Glomerular endothelial cell (primary cell): Measurements from ENCODE around the gene XPO6. TPM values are rescaled to one million over a fixed set of nuclear protein-coding genes. Genes with fewer than 3 reads are reported as not detected.

Experiments used
- DNase-seq: peaks from one replicate; pipeline ENCODE4 v3.0.0-alpha.2; 2011; ENCODE audit warnings: low read depth, low spot score; ENCODE audit errors: extremely low read depth
- total RNA-seq: library from RNA; depleted of rRNA; stranded (reverse); fragments of >200 nt; gene quantifications from 2 replicates; pipeline ENCODE4 v1.2.3, GENCODE V29; 2015

The XPO6 gene
- total RNA-seq, 1 donor from 2014 or later: 70.2 TPM

DNA sequence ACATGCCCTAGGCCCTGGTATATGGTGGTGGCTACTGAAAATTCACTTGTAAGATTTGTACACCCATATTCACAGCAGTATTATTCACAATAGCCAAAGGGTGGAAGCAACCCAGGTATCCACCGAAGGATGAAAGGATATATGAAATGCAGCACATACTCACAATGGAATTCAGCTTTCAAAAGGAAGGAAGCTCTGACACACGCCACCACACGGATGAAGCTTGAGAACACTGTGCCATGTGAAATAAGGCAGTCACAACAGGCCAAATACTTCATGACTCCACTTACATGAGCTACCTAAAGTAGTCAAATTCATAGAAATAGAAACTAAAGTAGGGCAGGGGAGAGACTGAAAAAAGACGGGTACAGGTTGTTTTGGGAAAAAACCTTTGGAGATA is 2.9 kb downstream of the XPO6 start:
- DNase-seq: no peak

DNA sequence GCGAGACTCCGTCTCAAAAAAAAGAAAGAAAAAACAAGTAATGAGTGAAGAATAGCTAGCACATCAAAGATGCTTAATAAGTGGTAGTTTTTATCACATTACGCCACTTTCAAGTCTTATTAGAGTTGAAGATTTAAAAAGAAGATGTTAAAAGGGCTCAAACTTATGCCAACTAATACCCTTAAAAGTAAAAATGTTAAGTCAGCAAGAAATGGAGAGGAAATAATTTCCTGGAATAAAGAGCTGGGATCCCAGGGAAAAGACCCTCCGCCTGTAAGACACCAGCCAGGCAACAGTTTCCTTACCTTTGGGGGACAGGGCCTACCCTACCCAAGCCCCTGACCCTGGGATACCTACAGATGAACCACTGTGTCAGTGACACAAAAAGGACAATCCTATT is 3.6 kb downstream of the XPO6 start:
- no peak for DNase-seq

DNA sequence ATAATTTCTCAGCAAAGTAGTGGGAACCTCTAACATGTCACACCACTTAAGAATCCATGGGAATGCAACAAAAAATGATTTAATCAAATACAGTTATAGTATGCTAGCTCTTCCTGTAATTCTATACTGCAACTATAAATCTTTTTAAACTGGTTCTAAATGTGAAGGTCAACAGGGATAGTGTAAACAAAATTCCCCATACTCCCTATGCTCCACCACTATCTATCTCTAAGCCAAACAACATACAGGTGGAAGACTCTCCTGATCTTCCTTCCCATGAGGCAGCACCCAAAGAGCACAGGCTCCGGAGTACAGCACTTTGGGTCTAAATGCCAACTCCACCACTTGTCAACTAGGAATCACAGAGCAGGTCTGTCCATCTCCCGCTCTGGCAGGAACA is 4.4 kb downstream of the XPO6 start:
- no peak for DNase-seq

DNA sequence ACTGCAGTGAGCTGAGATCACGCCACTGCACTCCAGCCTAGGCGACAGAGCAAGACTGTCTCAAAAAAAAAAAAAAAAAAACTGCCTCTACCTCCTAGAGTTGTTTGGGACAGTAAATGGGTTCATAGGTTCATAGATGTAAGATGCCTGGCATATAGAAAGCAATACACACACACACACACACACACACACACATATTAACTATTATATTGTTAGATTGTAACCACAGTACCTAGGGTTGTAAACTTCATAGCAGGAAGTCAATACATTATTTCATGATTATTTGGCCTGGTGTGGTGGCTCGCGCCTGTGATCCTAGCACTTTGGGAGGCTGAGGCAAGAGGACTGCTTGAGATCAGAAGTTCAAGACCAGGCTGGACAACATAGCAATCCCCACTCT is 5.8 kb downstream of the XPO6 start:
- DNase-seq: no peak

DNA sequence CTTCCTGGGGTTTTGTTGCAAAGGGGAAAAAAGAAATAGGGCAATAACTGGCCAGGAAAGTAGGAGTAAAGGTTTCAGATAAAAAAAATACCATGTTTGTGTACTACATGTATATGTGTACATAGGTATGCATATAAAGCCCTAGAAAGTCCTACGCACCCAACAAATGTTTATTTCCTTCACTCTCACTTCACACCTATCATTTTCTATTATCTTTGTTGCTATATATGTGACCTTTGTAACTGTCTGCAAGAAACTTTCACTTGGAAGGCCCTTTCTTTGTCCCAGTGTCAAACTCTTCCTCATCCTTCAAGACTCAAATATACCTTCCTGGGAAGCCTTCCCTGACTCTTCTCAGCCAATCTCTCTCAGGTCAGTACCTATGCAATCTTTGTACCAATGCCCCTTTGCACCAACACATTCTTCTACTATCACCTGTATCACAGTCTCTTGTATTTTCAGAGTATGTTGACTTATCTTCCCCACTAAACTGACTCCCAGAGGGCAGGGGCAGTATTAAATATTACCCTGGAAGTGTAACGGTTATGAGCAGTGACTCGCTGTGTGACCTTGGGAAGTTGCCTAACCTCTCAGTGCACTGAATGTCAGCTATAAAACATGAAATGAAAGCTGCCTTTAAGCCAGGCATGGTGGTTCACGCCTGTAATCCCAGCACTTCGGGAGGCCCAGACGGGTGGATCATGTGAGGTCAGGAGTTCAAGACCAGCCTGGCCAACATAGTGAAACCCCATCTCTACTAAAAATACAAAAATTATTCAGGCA is 6.5 kb downstream of the XPO6 start:
- no peak for DNase-seq

DNA sequence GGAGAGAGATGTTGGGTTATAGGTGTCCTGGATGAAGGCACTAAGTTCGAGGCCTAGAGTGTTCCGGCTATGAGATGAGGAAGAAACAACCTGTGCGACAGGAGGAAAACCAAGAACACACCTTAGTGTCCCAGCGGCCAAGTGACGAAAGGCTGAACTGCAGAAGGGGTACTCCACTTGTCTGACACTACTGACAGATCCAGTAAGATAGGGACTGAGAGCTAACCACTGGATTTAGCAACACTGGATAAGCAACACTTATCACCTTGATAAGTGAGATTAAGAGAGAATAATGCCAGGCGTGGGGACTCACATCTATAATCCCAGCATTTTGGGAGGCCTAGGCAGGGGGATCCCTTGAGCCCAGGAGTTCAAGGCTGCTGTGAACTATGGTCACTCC is 7.1 kb downstream of the XPO6 start:
- DNase-seq: no peak

DNA sequence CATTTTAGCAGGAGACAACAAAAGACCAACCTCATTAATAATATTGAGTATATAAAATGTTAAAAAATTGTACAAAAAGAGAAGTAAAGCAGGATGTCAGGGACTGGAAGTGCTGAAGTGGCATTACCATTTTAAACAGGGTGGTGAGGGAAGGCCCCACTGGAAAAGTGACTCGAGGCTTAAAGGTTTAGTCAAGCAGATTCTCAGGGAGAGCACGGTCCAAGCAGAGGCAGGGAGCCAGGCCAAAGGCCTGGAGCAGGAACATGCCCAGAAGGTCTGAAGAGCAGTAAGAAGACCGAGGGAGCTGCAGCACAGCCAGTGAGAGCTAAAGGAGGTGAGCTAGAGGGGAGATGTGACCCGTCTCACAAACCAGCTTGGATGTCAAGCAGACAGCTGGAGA is 7.6 kb downstream of the XPO6 start:
- DNase-seq: no peak

DNA sequence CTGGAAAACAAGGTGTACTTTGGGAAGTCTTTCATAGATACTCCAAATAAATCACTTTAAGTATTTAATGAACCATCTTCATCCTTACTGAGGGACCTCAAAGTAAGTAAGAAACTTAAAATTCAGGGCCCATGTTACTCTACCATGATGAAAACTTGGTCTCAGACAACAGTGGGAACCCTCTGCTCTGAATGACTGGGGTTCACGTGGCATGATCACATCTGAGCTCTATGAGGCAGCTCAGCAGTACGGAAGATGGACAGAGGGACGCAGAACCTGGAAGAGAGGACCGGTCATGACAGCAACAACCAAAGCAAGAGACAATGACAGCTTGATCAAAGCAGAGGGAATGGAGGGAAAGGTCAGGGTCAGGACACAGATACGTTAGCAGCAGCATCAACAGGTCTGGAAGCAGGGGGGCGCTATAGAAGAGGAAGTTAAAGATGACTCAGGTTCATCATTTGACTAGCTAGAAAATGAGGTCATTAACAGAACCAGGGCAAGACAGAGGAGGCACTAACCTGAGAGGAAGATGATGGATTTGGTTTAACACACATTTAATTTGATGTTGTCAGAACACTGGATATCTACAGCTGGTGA is 9.5 kb downstream of the XPO6 start:
- no peak for DNase-seq

DNA sequence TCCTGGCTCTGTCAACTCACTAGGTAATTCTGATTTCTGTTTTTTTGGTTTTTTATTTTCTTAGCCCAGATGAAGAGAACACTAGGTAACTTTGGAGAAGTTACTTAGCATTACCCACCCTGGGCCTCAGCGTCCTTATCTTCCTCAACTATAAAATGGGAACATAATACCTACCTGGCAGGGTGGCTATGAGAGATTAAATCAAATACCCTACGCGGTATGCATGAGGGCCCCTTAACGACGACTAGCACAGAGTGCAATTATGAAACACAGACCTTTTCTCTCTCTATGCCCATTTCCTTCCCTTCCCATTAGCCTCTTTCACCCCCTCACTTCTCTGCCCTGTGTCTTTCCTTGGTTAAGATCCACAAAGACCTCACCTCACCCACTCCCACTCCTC is 11.1 kb downstream of the XPO6 start:
- DNase-seq: no peak

DNA sequence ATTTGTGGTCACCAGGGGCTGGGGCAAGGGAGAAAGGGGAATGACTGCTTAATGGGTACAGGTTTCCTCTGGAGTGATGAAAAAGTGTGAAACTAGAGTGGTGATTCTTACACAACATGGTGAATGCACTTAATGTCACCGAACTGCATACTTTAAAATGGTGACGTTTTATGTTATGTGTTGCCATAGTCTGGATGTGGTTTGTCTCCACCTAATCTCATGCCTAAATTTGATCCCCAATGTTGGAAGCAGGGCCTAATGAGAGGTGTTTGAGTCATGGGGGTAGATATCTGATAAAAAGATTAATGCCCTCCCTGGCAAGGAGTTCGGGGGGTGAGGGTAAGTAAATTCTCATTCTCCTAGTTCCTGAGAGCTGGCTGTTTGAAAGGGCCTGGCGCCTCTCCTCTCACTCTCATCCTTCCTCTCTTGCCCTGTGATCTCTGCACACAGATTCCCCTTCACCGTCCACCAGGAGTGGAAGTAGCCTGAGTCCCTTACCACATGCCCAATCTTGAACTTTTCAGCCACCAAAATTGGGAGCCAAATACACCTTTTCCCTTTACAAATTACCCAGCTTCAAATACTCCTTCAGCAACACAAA is 15.3 kb downstream of the XPO6 start:
- DNase-seq: no peak

DNA sequence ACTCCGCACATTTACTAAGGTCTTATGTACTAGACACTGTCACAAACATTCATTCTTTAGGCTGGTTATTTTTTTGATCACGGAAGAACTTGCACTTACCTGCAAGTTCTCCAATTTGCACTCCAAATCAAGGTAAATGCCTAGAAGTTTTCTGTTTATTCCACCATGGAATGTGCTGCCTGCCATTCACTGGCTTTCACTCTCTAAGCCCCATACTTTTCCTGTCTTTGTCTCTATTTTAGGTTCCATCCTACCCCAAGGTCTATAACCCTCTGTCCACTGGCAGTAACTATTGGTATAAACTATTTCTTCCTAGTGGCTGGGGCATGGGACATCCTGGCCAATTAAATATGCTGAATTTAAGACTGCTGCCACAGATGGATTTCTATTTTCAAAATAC is 15.9 kb downstream of the XPO6 start:
- no peak for DNase-seq

DNA sequence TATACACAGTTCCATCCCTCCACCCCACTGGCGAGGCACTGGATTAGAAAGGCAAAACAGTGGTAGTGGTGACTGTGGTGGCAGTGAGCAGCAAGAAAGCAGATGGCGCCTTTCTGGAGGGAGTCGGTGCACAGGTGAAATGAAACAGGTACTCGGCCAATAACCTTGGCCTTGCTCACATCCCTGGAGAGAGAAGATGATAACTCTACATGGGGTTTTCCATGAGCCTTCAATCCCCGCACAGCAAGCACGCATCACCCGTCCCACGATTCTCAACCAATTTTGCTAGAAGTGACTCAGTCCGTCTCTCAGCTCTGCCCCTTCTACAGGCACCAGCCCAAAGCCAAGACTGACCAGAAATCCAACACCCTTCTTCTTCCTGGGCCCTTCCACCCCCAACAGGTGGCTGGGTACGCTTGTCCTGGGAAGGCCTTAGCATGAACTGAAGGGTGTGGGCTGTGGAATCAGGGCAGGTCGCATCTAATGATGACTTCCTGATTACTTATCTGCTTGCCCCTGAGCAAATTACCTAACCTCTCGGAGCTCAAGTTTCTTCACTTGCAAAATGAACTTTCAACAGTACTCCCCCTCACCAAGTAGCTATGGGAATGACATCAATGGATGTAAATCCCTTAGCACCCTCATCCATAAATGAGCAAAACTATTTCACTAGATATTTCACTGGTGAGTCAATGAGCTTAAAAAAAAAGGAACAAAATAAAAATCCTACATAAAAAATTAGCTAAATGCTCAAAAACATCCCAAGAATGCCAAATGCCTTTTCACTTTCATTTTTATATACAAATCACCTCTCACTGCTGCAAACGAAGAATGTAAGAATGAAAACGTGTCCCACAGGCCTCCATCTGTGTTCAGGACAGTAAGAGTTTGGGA is 18.0 kb downstream of the XPO6 start:
- DNase-seq: no peak

DNA sequence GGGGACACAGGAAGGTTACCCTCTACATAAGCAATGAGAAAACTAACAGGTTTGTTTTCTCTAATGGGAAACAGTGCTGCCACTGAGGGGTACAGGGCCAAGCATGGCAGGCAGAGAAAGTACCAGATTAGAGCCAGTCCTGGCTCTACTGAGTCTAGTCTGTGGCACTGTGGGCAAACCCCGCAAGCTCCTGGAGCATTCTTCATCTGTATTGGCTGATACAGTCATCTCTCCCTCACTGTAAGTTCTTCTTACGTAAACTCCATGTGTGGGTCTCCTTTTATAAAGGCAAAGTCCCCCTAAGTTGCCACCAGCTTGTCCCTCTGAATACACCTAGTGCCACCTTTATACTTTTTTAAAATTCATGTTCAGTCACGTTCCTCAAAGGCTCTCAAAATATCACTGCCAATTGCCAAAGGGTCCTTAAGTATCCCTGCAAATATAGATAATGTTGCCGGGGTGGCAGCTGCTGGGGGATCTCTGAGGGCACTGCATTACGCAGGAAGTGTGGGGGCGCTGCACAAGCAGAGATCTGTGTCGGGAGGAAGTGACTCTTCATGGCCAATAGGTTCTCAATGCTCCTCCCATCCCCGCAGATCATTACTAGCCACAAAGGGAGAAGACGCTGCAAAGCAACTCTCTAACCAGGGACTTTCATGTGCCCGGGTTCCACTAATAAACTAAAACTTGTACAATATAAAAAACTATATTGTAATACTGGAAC is 18.8 kb downstream of the XPO6 start:
- DNase-seq: no peak

DNA sequence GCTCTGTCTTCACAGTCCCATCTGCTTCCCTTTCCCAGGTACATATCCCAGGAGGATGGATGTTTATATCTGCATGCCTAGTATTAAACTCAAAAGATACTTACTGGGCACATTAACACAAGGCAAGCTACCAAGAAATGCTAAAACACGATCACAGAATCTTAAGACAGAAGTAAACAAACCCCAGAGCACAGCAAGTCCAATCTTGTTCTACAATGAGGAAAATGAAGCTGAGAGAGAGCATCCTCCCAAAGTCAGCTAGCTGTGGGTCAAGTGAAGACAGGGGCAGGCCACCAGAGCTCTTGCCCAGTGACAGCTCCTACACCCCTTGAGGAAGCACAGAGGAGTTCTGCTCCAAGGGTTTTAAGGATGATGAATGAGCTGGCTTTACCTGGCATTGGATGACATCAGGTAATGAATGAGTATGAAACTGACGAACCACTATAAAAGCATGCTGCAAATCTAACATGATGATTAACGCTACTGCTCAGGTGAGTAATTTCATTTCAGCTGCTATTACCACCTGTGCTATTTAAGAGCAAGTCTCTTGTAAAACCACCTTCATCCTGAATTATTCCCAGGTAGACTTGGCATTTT is 20.3 kb downstream of the XPO6 start:
- DNase-seq: no peak

DNA sequence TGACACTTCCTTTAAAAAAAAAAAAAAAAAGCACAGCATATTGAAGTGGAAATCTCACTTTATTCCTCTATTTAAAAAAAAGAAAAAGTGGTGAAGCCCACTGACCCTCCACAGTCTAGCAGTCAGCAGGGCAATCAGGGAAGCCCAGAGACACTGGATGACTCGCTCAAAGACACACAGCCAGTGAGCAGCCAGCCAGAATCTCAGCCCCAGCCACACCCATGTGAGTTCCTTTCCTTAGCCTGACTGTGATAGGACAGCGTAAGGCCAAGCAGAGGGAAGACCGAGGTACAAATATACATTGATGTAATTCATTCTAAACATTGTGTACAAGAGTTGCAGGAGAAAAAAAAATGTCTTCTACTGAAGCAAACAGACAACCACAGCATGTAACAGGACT is 22.5 kb downstream of the XPO6 start:
- no peak for DNase-seq

DNA sequence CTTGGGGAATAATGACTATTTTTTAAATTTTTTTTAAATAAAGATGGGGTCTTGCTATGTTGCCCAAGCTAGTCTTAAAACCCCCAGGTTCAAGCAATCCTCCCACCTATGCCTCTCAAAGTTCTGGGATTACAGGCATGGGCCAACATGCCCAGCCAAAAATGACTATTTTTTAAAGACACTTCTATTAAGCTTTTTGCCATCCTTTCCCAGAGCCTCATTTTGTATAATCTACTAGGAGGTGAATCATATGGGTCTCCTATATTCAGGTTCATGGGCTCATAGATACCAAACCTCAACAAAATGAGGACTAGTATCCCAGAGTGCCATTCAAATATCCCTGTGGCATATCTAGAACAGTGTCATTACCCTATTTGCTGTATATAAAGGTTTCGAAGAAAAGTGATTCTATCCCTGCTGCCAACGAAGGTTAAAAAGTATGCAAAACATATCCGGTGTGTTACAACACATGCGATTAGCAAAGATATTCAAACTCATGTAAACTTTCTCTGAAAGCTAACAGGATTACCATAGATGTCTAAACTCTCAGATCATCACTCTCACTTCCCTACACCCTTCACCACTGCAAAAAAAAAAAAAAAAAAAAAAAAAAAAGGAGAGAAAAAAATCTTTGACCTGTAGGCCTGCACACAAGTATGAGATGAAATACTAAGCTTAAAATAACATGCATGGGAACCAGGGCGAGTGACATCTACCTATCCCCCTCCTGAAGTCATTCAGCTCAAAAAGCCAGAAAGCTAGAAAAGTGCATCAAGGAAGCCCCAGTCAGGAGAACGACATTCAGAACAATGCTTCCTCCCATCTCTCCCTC is 23.5 kb downstream of the XPO6 start:
- DNase-seq: no peak

DNA sequence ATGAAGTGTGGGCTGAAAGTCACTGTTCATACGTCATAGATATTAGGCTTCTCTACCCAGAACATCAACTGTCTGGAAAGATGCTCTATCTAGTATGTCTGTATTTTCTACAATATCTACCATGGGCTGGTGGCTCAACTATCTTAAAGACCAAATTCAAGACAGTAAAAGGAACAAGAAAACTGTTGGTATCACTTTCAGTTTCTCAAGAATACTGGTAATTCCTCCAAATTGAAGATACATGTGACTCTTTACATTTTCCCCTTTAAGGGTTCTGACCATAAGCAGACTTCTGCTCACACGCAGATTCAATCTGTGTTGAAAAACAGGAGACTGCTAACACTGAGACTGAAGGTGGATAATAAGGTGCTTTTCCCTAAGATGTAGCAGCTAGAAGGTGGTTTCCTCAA is 24.2 kb downstream of the XPO6 start:
- DNase-seq: no peak

DNA sequence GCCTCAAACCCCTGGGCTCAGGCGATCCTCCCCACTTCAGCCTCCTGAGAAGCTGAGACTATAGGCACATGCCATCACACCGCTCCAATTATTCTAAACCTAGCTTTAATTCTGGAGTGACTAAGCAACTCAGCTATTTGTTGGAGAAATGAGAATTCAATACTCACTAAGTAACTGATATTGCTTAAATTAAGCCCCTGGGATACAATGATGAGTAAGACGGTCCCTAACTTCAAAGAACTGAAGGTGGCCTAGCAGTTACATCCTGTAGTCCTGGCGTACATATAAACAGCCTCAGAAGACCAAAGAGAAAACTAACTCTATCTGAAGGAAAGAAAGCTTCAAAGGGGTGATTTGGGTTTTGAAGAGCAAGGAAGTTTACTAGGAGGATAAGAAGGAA is 25.0 kb downstream of the XPO6 start:
- DNase-seq: no peak

DNA sequence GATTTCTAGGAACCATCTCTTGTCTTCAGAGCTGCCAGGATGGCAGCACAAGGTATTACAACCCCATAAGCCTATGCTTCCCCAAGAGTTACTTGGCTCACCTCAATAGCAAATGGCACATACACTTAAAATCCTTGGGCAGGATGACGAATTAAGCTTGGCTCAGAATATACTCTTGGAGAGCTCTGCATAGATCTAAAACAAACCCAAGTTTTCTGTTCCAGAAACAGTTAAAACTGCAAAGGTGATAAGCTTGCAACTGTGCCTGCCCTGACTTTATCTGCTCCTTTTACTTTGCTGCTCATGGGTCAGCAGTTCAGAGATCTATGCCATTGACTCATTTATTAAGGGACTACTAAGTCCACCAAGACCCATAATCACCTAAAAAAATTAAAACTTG is 26.1 kb downstream of the XPO6 start:
- DNase-seq: no peak
